ENCODE data around the gene F3.

F3 gene

DNA sequence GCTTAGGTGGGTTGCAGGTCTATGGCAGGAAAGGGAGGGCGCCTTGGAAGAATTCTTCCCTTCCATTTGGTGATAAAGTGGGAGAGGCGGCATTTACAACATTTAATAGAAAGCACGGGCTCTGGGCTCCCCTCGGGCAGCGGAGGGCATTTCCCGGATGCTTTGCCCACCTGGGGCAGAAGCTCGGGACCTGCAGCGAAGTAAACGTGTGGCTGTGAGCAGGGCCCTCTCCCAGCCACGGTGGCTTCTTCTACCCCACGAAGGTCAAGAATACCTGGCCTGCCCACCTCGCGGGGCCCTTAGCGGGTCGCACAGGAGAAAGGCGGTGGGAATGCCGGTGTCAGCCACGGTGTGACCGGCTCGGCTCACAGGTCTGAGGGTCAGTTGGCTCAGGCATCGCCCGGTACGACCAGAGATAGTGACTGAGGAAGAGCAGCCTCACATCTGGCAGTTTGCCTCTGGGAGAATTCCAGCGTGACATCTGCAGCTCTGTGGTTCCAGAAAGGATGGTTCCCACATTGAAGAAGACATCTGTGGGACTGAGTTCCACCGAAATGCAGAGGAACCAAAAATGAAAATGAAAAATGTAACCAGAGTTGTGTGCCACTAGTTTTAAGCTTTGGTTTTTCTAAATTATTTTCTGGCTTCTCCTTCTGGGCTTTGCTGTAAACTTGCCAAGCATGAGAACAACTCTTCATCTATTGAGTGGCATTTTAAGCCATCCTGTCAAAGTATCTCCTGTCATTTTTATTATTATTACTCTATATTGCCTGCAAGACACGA is 720 bp upstream of the F3 start:
- TF ChIP-seq, protein P1, sequence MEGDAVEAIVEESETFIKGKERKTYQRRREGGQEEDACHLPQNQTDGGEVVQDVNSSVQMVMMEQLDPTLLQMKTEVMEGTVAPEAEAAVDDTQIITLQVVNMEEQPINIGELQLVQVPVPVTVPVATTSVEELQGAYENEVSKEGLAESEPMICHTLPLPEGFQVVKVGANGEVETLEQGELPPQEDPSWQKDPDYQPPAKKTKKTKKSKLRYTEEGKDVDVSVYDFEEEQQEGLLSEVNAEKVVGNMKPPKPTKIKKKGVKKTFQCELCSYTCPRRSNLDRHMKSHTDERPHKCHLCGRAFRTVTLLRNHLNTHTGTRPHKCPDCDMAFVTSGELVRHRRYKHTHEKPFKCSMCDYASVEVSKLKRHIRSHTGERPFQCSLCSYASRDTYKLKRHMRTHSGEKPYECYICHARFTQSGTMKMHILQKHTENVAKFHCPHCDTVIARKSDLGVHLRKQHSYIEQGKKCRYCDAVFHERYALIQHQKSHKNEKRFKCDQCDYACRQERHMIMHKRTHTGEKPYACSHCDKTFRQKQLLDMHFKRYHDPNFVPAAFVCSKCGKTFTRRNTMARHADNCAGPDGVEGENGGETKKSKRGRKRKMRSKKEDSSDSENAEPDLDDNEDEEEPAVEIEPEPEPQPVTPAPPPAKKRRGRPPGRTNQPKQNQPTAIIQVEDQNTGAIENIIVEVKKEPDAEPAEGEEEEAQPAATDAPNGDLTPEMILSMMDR (IDR thresholded peaks at IDR 0.05; ENCODE audit: low read depth, low read length), result no peak
- DNase-seq (ENCODE audit: extremely low read depth, low read depth), result no peak

DNA sequence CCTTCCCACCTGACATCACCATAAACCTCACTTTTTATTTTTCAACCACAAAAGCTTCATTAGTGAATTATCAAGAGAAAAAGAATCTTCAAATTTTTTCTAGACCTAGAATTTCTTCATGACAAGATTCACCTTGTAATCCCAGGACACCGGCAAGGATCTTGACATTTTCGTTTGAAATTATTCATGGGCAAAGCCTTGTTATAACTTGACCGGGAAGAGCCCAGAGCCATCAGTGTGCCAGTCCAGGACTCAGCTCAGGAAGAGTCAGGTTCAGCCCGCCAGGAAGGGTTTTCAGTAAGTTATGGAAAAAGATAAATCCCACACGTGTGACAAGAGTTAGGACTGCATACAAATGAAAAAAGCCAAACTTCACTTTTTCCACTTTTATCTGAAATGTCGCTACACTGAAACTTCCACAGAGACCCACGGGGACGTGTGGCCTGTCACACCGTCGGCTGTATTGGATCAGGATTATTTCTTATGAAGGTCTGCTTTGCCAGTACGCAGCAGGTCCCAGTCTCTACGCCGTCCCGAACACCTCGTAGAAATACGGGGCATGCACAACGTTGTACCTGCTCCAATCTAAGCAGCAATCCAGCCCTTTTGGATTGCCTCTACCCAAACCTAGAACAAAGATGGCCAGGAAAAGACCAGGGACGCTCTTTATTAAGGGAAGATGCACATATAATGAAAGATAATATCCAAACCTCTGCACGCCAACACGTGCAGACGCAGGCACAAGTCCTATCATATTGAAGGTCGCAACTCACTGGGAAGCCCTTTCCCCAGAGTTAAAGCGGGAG is 916 bp downstream of the F3 start:
- no peak for DNase-seq (ENCODE audit: extremely low read depth, low read depth)
- TF ChIP-seq, protein P1 (IDR thresholded peaks at IDR 0.05; ENCODE audit: low read depth, low read length), result no peak

DNA sequence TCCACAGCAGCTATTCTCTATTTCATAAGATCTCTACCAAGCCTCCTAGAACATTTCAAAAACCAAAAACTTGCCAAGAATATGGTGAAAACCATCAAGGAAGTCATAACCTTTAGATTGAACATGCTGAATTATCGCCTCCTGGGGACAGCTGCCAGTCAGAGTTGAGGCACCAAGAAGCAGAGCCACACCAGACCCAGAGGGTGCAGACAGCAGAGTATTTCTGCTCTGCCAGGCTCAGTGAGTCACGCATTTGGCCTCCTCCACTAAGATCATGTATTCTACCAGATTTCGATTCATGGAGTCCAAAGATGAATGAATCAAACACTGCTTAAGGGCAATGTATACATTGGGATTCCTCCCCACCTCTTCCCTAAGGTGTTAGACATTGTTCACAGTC is 2.1 kb downstream of the F3 start:
- TF ChIP-seq, protein P1 (IDR thresholded peaks at IDR 0.05; ENCODE audit: low read depth, low read length), result no peak
- DNase-seq (ENCODE audit: extremely low read depth, low read depth), result no peak

DNA sequence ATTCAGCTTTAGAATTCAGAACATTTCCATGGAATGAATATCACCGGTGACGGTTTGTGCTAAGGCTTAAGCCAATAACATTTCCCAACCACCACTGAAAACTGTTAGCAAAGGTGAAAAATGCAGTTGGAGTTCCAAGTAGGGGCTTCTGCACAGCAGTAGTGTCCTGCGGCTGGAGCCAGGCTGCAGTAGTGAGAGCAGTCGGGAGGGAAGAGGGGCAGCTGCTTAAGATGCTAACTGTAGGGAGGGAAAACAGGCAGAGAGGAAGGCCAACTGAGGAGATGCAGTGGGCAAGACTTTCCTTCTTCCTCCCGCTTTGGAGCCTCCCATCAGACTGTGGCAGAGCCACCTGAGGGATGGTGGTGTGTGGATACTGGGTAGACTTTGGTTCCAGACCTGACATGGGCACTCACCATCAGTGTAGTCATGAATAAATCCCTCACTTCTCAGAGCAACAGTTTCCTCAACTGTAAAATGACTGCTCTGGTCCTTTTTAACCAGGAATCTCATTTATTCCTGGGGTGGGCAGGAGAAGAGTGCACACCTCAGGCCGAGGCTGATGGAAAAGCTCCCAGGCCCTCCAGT is 3.2 kb downstream of the F3 start:
- DNase-seq (ENCODE audit: extremely low read depth, low read depth), result no peak
- TF ChIP-seq, protein P1 (IDR thresholded peaks at IDR 0.05; ENCODE audit: low read depth, low read length), result peak; percentile 22

DNA sequence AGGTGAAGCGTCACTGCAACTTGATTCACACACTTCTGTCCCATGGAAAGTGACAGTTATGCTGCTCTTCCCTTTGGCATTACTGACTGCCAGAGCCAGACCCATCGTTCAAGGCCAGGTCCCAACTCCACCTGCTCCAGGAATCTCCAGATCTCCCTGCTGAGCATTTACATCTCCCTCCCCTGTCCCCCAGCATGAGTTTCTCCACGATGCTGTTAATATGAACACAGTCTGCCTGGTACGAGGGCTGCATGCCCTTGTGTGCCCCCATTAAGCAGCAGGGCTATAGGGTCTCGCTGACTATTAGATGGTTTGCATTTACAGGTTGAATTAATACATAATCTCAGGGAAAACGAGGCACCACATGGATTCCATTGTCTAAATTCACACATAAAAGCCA is 4.3 kb downstream of the F3 start:
- no peak for DNase-seq (ENCODE audit: extremely low read depth, low read depth)
- TF ChIP-seq, protein P1 (IDR thresholded peaks at IDR 0.05; ENCODE audit: low read depth, low read length), result no peak

DNA sequence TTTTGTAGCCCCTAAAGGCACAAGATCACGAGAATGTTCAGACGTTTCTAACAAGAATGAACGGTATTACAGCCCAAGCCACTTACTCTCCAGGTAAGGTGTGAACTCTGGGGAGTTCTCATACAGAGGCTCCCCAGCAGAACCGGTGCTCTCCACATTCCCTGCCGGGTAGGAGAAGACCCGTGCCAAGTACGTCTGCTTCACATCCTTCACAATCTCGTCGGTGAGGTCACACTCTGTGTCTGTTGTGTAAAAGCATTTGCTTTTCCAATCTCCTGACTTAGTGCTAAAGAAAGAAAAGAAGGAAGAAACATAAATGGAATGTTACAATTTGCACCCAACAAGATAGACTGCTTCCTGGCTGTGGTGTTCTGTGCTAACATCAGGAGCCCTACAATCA is 5.7 kb downstream of the F3 start:
- TF ChIP-seq, protein P1 (IDR thresholded peaks at IDR 0.05; ENCODE audit: low read depth, low read length), result no peak
- DNase-seq (ENCODE audit: extremely low read depth, low read depth), result no peak

DNA sequence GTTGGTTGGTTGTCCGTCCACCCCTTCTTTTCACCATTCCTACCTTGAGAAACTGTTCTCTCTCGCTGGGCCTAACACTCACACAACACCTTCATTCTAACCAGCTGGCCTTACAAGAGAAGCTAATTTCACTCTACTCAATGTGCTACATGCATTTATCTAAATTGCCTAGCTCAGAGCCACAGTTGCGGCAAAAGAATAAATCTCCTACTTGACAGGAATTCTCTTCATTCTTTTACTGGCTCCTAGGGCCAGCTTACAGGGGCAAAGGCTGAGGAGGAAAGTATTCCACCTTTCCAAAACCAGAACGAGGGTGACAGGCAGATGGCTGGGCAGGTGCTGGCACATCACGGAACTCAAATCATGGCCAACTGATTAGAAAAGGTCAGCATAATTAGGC is 6.5 kb downstream of the F3 start:
- TF ChIP-seq, protein P1 (IDR thresholded peaks at IDR 0.05; ENCODE audit: low read depth, low read length), result no peak
- DNase-seq (ENCODE audit: extremely low read depth, low read depth), result no peak
